HG02870 (cell line): ENCODE measurements around the gene ITFG1.

Experiments
- ATAC-seq: cut with Tn5 transposase; IDR thresholded peaks from one replicate; pipeline ENCODE4 v1.9.1; 2021; ENCODE audit warnings: mild to moderate bottlenecking, moderate library complexity; ENCODE audit not compliant: unreplicated experiment

Gene ITFG1

GRCh38 chr16:47127541-47127940, 333.3 kb downstream of the ITFG1 start:
- no peak for ATAC-seq

DNA sequence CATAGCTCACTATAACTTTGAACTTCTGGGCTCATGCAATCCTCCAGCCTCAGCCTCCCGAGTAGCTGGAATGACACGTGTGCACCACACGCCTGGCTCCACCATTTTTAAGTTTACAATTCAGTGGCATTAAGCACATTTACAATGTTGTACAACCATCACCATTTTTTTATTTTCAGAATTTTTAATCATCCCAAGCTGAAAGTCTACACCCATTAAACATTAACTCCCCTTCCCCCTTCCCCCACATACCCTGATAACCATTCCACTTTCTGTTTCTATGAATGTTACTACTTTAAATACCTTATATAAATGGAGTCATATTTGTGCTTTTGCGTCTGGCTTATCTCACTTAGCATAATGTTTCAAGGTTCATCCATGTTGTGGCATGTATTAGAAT, 335.1 kb downstream of the ITFG1 start:
- ATAC-seq = no peak

DNA sequence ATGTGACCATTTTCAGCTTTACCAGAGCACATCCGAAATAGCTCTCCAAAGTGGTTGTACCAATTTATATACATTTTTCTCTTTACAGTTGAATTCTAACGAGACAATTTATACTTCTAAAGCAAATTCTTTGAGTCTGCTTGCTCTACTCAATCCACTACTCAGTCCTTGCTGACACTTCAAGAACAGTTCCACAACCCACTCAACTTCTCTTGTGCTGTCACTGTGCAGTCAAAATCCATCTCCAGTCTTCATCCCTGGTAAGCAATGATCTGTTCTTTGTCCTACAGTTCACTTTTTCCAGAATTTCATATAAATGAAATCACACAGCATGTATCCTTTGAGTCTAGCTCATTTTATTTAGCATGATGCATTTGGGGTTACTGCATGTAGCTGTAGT, 347.7 kb downstream of the ITFG1 start:
- ATAC-seq = no peak

DNA sequence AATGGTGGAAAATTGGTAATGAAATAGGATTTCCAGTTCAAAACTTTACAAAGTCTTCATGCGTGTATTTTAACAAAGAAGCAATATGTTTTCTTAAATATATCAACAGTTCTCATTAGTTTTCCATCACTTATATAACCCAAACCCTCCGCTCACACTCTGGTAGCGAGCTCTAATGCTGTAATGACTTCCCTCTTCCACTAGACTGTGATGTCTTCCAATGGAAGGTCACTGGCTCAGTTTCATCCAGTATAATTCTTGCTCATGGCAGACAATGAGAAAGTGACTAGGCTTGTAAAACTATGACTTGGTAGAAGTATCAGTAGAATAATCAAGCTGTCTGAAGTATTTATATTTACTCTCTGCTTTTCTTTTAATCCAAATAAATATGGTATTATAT, 349.9 kb downstream of the ITFG1 start:
- ATAC-seq = no peak

DNA sequence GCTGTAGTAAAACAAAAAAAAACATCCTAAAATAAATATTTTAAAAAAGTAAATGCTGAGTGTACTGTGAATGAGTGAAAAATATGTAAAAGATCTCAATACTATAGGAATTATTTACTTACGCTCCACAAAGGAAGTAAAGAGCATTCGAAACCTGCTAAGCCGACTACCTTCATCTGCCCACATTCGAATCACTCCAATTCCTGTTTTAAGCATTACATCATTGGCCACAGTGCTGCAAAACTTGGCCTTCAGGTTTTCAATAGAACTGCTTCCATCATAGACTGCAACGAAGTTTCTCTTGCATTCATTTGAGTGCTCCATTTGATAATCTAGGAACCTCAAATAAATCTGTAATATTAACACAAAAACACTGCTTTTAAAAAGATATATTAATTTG, 351.5 kb downstream of the ITFG1 start:
- no peak for ATAC-seq
